SK-N-SH (cell line): ENCODE measurements around the gene XIRP1. TPM values are rescaled to one million over a fixed set of nuclear protein-coding genes. Genes with fewer than 3 reads are reported as not detected.

Experiments used
- CTCF ChIA-PET: fragments of 300-600, 350-600 bp; formaldehyde crosslinking; extraction: SDS; loops from one replicate; lab custom pipeline; 2021; lab: Yijun Ruan, JAX
- POLR2A ChIA-PET: fragments of 350-600 bp; sonication (Branson Sonifier 250); formaldehyde crosslinking; extraction: SDS; loops from one replicate; lab custom pipeline; 2020; ENCODE audit warnings: antibody characterized with exemption, inconsistent platforms; lab: Yijun Ruan, JAX
- DNase-seq: peaks from one replicate; pipeline ENCODE4 v3.0.0; 2012
- H2AFZ ChIP-seq: fragments of 200-600 bp; sonication (generic); 2 replicates; pipeline ENCODE4 v1.8.1; 2016; ENCODE audit warnings: antibody characterized with exemption, mild to moderate bottlenecking, low read depth
- H3F3A ChIP-seq: fragments of 200-600 bp; sonication (generic); replicated peaks from 2 replicates; pipeline ENCODE3; 2016; ENCODE audit warnings: antibody characterized with exemption, mild to moderate bottlenecking; ENCODE audit not compliant: insufficient read depth
- H3K27ac ChIP-seq, 2 experiments: fragments of 200-500 bp in 1 of 2; fragments of 200-600 bp in 1 of 2; sonication (Bioruptor generic) in 1 of 2; sonication (generic), shearing (Covaris generic) in 1 of 2; 2 replicates each; pipeline versions ENCODE4 v1.5.1 to v1.6.1; 2014 to 2016; ENCODE audit warnings: low read depth in 2 of 2, inconsistent platforms in 1 of 2, low read length in 1 of 2, mild to moderate bottlenecking in 1 of 2, mixed read lengths in 1 of 2
- H3K27me3 ChIP-seq: fragments of 200-600 bp; sonication (generic), shearing (Covaris generic); 2 replicates; pipeline ENCODE4 v1.6.1; 2016; ENCODE audit warnings: mixed run types; ENCODE audit not compliant: insufficient read depth
- H3K36me3 ChIP-seq, 2 experiments: fragments of 200-500 bp in 1 of 2; fragments of 200-600 bp in 1 of 2; sonication (Bioruptor generic) in 1 of 2; sonication (generic) in 1 of 2; replicated peaks in 1 of 2; 2 replicates each; pipeline versions ENCODE3 to v1.5.1; 2014 to 2016; ENCODE audit warnings: low read length in 1 of 2, mild to moderate bottlenecking in 1 of 2; ENCODE audit not compliant: insufficient read depth in 2 of 2, control insufficient read depth in 1 of 2
- H3K4me1 ChIP-seq, 2 experiments: fragments of 200-500 bp in 1 of 2; fragments of 200-600 bp in 1 of 2; sonication (Bioruptor generic) in 1 of 2; sonication (generic), shearing (Covaris generic) in 1 of 2; 2 replicates each; pipeline versions ENCODE4 v1.5.1 to v1.6.1; 2014 to 2016; ENCODE audit warnings: low read depth in 1 of 2, low read length in 1 of 2, mixed run types in 1 of 2; ENCODE audit not compliant: insufficient read depth in 2 of 2, control insufficient read depth in 1 of 2
- H3K4me2 ChIP-seq: fragments of 200-600 bp; sonication (generic), shearing (Covaris generic); 2 replicates; pipeline ENCODE4 v1.6.1; 2017; ENCODE audit warnings: mixed run types
- H3K4me3 ChIP-seq, 2 experiments: fragments of 200-500 bp in 1 of 2; fragments of 200-600 bp in 1 of 2; sonication (Bioruptor generic) in 1 of 2; sonication (generic), shearing (Covaris generic) in 1 of 2; 2 replicates each; pipeline versions ENCODE4 v1.5.1 to v1.8.1; 2014 to 2016; ENCODE audit warnings: low read depth in 2 of 2, inconsistent platforms in 1 of 2, low read length in 1 of 2, mild to moderate bottlenecking in 1 of 2, mixed read lengths in 1 of 2, moderate library complexity in 1 of 2
- H3K79me2 ChIP-seq: fragments of 200-600 bp; sonication (generic); 2 replicates; pipeline ENCODE4 v1.8.1; 2017; ENCODE audit warnings: mild to moderate bottlenecking; ENCODE audit not compliant: insufficient read depth
- H3K9ac ChIP-seq: fragments of 200-600 bp; sonication (generic); 2 replicates; pipeline ENCODE4 v1.6.1; 2017; ENCODE audit warnings: mixed run types
- H3K9me2 ChIP-seq: fragments of 200-600 bp; sonication (generic); 2 replicates; pipeline ENCODE4 v1.6.1; 2017; ENCODE audit warnings: mixed run types
- H3K9me3 ChIP-seq: fragments of 200-600 bp; sonication (generic); 2 replicates; pipeline ENCODE4 v1.6.1; 2017; ENCODE audit warnings: mixed run types, mild to moderate bottlenecking, moderate library complexity
- H4K20me1 ChIP-seq: fragments of 200-600 bp; sonication (generic); 2 replicates; pipeline ENCODE4 v1.6.1; 2017; ENCODE audit warnings: mild to moderate bottlenecking, mixed run types; ENCODE audit not compliant: insufficient read depth
- CTCF ChIP-seq: fragments of 200-600 bp; sonication (generic); IDR thresholded peaks from 2 replicates; pipeline ENCODE4 v1.6.1; 2017; ENCODE audit warnings: antibody characterized with exemption, mild to moderate bottlenecking, moderate library complexity
- ELF1 ChIP-seq: IDR thresholded peaks from 2 replicates; pipeline ENCODE4 v1.4.0; 2012
- FOXM1 ChIP-seq: IDR thresholded peaks from 2 replicates; pipeline ENCODE4 v1.4.0; 2012; ENCODE audit warnings: low read depth, mild to moderate bottlenecking
- GATA2 ChIP-seq: sonication (generic); formaldehyde crosslinking; IDR thresholded peaks from 2 replicates; pipeline ENCODE4 v1.5.0; 2020; ENCODE audit warnings: mild to moderate bottlenecking, missing genetic modification reagents
- IRF3 ChIP-seq: fragments of 150-350 bp; IDR thresholded peaks from 2 replicates; pipeline ENCODE4 v1.6.1; 2016; ENCODE audit warnings: mild to moderate bottlenecking, low read depth, low read length
- MXI1 ChIP-seq: IDR thresholded peaks from 2 replicates; pipeline ENCODE4 v1.6.1; 2012; ENCODE audit warnings: mild to moderate bottlenecking, low read depth, low read length, improper control_type of control experiment
- NRF1 ChIP-seq: IDR thresholded peaks from 2 replicates; pipeline ENCODE4 v1.6.1; 2012; ENCODE audit warnings: low read depth, mild to moderate bottlenecking, low read length
- RAD21 ChIP-seq: IDR thresholded peaks from 2 replicates; pipeline ENCODE4 v1.6.1; 2012; ENCODE audit warnings: mild to moderate bottlenecking, low read length
- RCOR1 ChIP-seq: fragments of 150-350 bp; IDR thresholded peaks from 2 replicates; pipeline ENCODE4 v1.6.1; 2017; ENCODE audit warnings: antibody characterized with exemption, low read length
- RFX5 ChIP-seq: IDR thresholded peaks from 2 replicates; pipeline ENCODE4 v1.6.1; 2012; ENCODE audit warnings: mild to moderate bottlenecking, improper control_type of control experiment, low read length
- RXRA ChIP-seq: IDR thresholded peaks from 2 replicates; pipeline ENCODE4 v1.4.0; 2012; ENCODE audit warnings: low read depth, mild to moderate bottlenecking, borderline replicate concordance
- SIN3A ChIP-seq: IDR thresholded peaks from 2 replicates; pipeline ENCODE4 v1.6.1; 2012; ENCODE audit warnings: low read depth, mild to moderate bottlenecking, low read length, moderate library complexity, borderline replicate concordance
- SMC3 ChIP-seq: IDR thresholded peaks from 2 replicates; pipeline ENCODE4 v1.6.1; 2012; ENCODE audit warnings: low read depth, low read length, improper control_type of control experiment
- TCF12 ChIP-seq: IDR thresholded peaks from 2 replicates; pipeline ENCODE4 v1.4.0; 2012
- TEAD4 ChIP-seq: IDR thresholded peaks from 2 replicates; pipeline ENCODE4 v1.4.0; 2012; ENCODE audit warnings: mild to moderate bottlenecking, borderline replicate concordance; ENCODE audit not compliant: insufficient read depth
- USF1 ChIP-seq: IDR thresholded peaks from 2 replicates; pipeline ENCODE4 v1.4.0; 2012; ENCODE audit warnings: low read depth, borderline replicate concordance
- WGBS: methylation state at CpG from one replicate; pipeline ENCODE4 v1.1.6; 2017; ENCODE audit warnings: low lambda C conversion rate; 5-methylcytosine and 5-hydroxymethylcytosine counted together
- polyA plus RNA-seq, 3 experiments: library from polyadenylated mRNA; depleted of rRNA; stranded (reverse); fragments of >200 nt; gene quantifications; 2 replicates each; pipeline ENCODE4 v1.2.3, GENCODE V29; 2012
- TF ChIP-seq, protein P1 (sequence below): IDR thresholded peaks from 2 replicates; pipeline ENCODE4 v1.6.1; 2012; ENCODE audit warnings: mild to moderate bottlenecking, low read depth, low read length, moderate library complexity
- TF ChIP-seq, protein P2 (sequence below): IDR thresholded peaks from 2 replicates; pipeline ENCODE4; 2012
- TF ChIP-seq, protein P3 (sequence below): IDR thresholded peaks from 2 replicates; pipeline ENCODE4 v1.4.0; 2012; ENCODE audit warnings: low read depth

XIRP1 gene
- polyA plus RNA-seq, 1 of the 3 experiments (the other 2 are of a cell fraction) = not detected

DNA sequence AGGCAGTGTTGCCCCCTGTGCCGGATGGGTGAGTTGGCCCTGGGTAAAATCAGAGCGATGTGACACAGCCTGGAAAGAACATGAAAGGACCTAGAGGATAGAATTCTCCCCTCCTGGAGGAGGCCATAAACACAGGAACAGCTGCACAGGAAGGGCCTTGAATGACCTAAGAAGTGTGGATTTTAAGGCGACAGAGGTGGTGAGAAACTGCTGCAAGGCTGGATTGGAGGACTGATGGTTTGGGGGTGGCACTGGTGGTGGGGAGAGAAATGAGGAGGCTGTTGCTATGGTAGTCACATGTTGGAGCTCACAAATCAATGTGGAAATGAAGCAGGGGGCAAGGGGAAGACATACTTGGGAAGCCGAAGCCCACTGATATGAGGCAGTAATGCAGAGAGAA is 13.8 kb downstream of the XIRP1 start:
- ChIA-PET CTCF (interaction anchor here (0.6 to 5.1 kb wide), 5 partner anchors 10 to 141 kb away, joined by 3 to 29 read pairs (median 6); no protein-coding TSS in a partner anchor), POLR2A (interaction anchor here (1.2 kb wide), 1 partner anchor 29 kb away, joined by 3 read pairs; no protein-coding TSS in a partner anchor)
- DNase-seq = no peak
- H3F3A ChIP-seq = peaks cover 10% of the 10 kb centered on the region
- H3K79me2 ChIP-seq = no peaks in the 10 kb centered on the region
- H3K4me2 ChIP-seq = peak overlapping the region; percentile 83
- peak overlapping the region; percentile 90; the same call in 1 of the 2 replicates for H2AFZ ChIP-seq
- no peaks in the 10 kb centered on the region for H3K9me2 ChIP-seq
- no peaks in the 10 kb centered on the region for H3K27me3 ChIP-seq
- TF ChIP-seq ELF1 (no peak), CTCF (no peak), RCOR1 (no peak), NRF1 (no peak), SIN3A (no peak), IRF3 (no peak), MXI1 (no peak), RFX5 (no peak), SMC3 (no peak), TCF12 (no peak), RAD21 (no peak), FOXM1 (no peak), GATA2 (CRISPR knock-in tag) (no peak), TEAD4 (no peak), RXRA (no peak), USF1 (no peak)
- TF ChIP-seq, protein P1, sequence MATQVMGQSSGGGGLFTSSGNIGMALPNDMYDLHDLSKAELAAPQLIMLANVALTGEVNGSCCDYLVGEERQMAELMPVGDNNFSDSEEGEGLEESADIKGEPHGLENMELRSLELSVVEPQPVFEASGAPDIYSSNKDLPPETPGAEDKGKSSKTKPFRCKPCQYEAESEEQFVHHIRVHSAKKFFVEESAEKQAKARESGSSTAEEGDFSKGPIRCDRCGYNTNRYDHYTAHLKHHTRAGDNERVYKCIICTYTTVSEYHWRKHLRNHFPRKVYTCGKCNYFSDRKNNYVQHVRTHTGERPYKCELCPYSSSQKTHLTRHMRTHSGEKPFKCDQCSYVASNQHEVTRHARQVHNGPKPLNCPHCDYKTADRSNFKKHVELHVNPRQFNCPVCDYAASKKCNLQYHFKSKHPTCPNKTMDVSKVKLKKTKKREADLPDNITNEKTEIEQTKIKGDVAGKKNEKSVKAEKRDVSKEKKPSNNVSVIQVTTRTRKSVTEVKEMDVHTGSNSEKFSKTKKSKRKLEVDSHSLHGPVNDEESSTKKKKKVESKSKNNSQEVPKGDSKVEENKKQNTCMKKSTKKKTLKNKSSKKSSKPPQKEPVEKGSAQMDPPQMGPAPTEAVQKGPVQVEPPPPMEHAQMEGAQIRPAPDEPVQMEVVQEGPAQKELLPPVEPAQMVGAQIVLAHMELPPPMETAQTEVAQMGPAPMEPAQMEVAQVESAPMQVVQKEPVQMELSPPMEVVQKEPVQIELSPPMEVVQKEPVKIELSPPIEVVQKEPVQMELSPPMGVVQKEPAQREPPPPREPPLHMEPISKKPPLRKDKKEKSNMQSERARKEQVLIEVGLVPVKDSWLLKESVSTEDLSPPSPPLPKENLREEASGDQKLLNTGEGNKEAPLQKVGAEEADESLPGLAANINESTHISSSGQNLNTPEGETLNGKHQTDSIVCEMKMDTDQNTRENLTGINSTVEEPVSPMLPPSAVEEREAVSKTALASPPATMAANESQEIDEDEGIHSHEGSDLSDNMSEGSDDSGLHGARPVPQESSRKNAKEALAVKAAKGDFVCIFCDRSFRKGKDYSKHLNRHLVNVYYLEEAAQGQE = no peak
- TF ChIP-seq, protein P2, sequence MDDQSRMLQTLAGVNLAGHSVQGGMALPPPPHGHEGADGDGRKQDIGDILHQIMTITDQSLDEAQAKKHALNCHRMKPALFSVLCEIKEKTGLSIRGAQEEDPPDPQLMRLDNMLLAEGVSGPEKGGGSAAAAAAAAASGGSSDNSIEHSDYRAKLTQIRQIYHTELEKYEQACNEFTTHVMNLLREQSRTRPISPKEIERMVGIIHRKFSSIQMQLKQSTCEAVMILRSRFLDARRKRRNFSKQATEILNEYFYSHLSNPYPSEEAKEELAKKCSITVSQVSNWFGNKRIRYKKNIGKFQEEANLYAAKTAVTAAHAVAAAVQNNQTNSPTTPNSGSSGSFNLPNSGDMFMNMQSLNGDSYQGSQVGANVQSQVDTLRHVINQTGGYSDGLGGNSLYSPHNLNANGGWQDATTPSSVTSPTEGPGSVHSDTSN = no peak
- TF ChIP-seq, protein P3, sequence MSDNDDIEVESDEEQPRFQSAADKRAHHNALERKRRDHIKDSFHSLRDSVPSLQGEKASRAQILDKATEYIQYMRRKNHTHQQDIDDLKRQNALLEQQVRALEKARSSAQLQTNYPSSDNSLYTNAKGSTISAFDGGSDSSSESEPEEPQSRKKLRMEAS = no peak
- H3K36me3 ChIP-seq = no peaks in the 10 kb centered on the region
- H4K20me1 ChIP-seq = no peaks in the 10 kb centered on the region
- peaks cover 7 to 25% of the 10 kb centered on the region in 2 experiments; a peak in 3 of 4 replicates for H3K4me1 ChIP-seq
- 91% methylated on average over 4 of the region's 4 CpGs for WGBS
- H3K27ac ChIP-seq = peak overlapping the region; percentile 79 to 86; a peak in 3 of 4 replicates
- peak overlapping the region; percentile 64; the same call in 1 of the 2 replicates for H3K9ac ChIP-seq
- peak overlapping the region; percentile 49 to 61; a peak in 3 of 4 replicates for H3K4me3 ChIP-seq
- H3K9me3 ChIP-seq = no peaks in the 10 kb centered on the region
